ENCODE measurements around the gene NLRC4.

Gene NLRC4

GRCh38 chr2:32264422-32265105 lies at the start of gene NLRC4:
Gene NLRC4 (minus strand): TSS chr2:32264886. CDS start chr2:32256775, 8,111 bp downstream.
- TF ChIP-seq CTCF (IDR thresholded peaks at IDR 0.05), result no peak

GRCh38 chr2:32310577-32310976 lies 45.9 kb upstream of the NLRC4 start:
- TF ChIP-seq CTCF (IDR thresholded peaks at IDR 0.05), result no peak

- TF ChIP-seq CTCF (IDR thresholded peaks at IDR 0.05), result no peak
Measured at GRCh38 chr2:32291746-32292145, 27.1 kb upstream of the NLRC4 start.

GRCh38 chr2:32290000-32290339 lies 25.3 kb upstream of the NLRC4 start:
- no peak for TF ChIP-seq CTCF (IDR thresholded peaks at IDR 0.05)

GRCh38 chr2:32289165-32289999 lies 24.7 kb upstream of the NLRC4 start:
- no peak for TF ChIP-seq CTCF (IDR thresholded peaks at IDR 0.05)

GRCh38 chr2:32284321-32284720 lies 19.6 kb upstream of the NLRC4 start:
- TF ChIP-seq CTCF (IDR thresholded peaks at IDR 0.05), result no peak

GRCh38 chr2:32278478-32278853 lies 13.8 kb upstream of the NLRC4 start:
- TF ChIP-seq CTCF (IDR thresholded peaks at IDR 0.05), result no peak

Measured in LNCAP (cell line).